ENCODE results near the gene SPOCK2. TPM values are rescaled to one million over a fixed set of nuclear protein-coding genes. Genes with fewer than 3 reads are reported as not detected.

Gene SPOCK2
- total and polyA plus RNA-seq, 9 donors, result 1.4 to 77.7 (median 8.7) TPM

DNA sequence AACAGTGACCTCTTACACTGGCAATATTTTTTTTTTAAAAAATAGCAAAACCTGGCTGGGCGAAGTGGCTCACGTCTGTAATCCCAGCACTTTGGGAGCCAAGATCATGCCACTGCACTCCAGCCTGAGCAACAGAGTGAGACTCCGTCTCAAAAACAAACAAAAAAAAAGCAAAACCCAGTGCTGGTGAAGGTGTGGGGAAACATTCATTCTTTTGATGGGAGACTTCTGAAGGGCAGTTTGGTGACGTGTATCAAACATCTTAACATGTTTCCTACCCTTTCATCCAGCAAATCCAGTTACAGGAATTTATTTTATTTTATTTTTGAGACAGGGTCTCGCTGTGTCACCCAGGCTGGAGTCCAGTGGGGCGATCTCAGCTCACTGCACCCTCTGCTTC is 66.1 kb downstream of the SPOCK2 start:
- DNase-seq, result no peak
- intact Hi-C loops (cut with DNase I), result no loop called here
- no peak overlapping the region for H3K27ac ChIP-seq
- no peak overlapping the region for H3K4me3 ChIP-seq
- H3K27me3 ChIP-seq, result no peaks in the 10 kb centered on the region
- no peaks in the 10 kb centered on the region for H3K9me3 ChIP-seq
- 72 to 83% (median 79%) methylated on average over 6 of the region's 6 CpGs for WGBS, 3 donors
- peaks cover 21% of the 10 kb centered on the region for H3K4me1 ChIP-seq (ENCODE audit: insufficient read depth)
- no peak for TF ChIP-seq EP300 (IDR thresholded peaks at IDR 0.05)
- no peak for TF ChIP-seq CTCF (IDR thresholded peaks at IDR 0.05)
- no peak for TF ChIP-seq POLR2A (IDR thresholded peaks at IDR 0.05)
- H3K36me3 ChIP-seq, result no peaks in the 10 kb centered on the region

- WGBS, 3 donors, result 52 to 66% (median 53%) methylated on average over 9 of the region's 9 CpGs
- no peak for DNase-seq
These were observed 67.2 kb downstream of the SPOCK2 start for GRCh38 chr10:72020914-72021809.

DNA sequence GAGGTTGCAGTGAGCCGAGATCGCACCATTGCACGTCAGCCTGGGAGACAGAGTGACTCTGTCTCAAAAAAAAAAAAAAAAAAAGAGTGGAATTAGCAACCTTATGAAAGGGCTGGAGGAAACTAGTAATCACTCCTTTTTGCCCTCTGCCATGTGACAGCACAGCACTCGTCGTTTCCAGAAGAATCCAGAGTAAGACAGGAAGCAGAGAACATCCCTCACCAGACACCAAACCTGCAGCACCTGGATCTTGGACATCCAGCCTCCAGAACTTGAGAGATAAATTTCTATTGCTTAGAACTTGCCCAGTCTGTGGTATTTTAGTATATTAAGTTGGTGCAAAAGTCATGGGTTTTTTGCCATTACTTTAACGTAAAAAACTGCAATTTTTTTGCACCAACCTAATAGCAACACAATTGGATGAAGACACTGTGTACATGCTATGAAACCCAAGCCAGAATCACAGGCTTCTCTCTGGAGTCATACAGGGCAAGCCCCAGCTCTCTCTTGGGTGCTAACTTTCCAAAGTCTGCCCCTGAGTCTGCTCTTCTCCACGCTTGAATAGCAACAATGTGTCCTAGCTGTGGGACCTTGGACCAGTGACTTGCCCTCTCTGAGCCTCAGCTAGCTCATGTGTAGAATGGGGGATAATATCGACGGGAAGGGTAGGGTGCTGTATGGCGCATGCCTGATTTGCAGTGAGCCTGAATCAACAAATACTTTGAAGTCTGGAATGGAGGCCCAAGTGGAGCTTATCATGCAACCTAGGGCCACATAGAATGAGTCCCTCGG is 69.1 kb downstream of the SPOCK2 start:
- Histone ChIP-seq H3K36me3 (no peaks in the 10 kb centered on the region), H3K27ac (no peak overlapping the region), H3K4me3 (no peak overlapping the region), H3K27me3 (no peaks in the 10 kb centered on the region), H3K4me1 (ENCODE audit: insufficient read depth) (peaks cover 33% of the 10 kb centered on the region), H3K9me3 (no peaks in the 10 kb centered on the region)
- no peak for DNase-seq
- WGBS, 3 donors, result 89 to 93% (median 90%) methylated on average over 11 of the region's 11 CpGs
- TF ChIP-seq POLR2A (IDR thresholded peaks at IDR 0.05) (no peak), EP300 (IDR thresholded peaks at IDR 0.05) (no peak), CTCF (IDR thresholded peaks at IDR 0.05) (no peak)
- intact Hi-C loops (cut with DNase I), result no loop called here

More at GRCh38 chr10:72020914-72021809, 67.2 kb downstream of the SPOCK2 start:
- no peak overlapping the region for H3K4me3 ChIP-seq
- no peak overlapping the region for H3K27ac ChIP-seq
- no peaks in the 10 kb centered on the region for H3K36me3 ChIP-seq
- H3K4me1 ChIP-seq (ENCODE audit: insufficient read depth), result peaks cover 21% of the 10 kb centered on the region
- TF ChIP-seq EP300 (IDR thresholded peaks at IDR 0.05) (no peak), CTCF (IDR thresholded peaks at IDR 0.05) (no peak), POLR2A (IDR thresholded peaks at IDR 0.05) (no peak)
- intact Hi-C loops (cut with DNase I), result no loop called here
- no peaks in the 10 kb centered on the region for H3K27me3 ChIP-seq
- H3K9me3 ChIP-seq, result no peaks in the 10 kb centered on the region

DNA sequence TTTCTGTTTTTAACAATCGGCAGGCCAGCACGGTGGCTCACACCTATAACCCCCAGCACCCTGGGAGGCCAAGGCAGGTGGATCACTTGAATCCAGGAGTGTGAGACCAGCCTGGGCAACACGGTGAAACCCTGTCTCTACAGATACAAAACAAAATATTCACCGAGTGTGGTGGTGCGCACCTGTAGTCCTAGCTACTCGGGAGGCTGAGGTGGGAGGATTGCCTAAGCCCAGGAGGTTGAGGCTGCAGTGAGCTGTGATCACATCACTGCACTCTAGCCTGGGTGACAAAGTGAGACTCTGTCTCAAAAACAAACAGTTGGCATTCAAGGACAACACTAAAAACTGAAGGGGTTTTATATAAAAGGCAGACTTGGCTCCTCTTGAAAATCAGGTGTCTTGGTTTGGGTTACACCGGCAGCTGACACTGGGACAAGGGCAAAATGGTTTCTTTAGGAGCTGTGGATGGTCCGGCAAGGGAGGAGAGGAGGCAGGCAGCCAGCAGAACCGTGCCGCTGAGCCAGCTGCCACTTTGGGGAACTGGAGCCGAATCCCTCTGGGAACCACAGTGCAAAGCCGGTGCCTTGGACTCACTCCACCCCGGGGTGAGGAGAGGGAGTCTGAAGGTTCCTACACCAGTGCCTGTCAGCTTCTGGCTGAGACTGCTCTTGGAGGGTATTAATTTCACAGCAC is 71.6 kb downstream of the SPOCK2 start:
- H3K36me3 ChIP-seq, result no peaks in the 10 kb centered on the region
- H3K4me3 ChIP-seq, result no peak overlapping the region
- TF ChIP-seq CTCF (IDR thresholded peaks at IDR 0.05), result no peak
- TF ChIP-seq POLR2A (IDR thresholded peaks at IDR 0.05), result no peak
- TF ChIP-seq EP300 (IDR thresholded peaks at IDR 0.05), result no peak
- intact Hi-C loops (cut with DNase I), result no loop called here
- peaks cover 35% of the 10 kb centered on the region for H3K4me1 ChIP-seq (ENCODE audit: insufficient read depth)
- H3K9me3 ChIP-seq, result no peaks in the 10 kb centered on the region
- no peak for DNase-seq
- H3K27ac ChIP-seq, result no peak overlapping the region
- no peaks in the 10 kb centered on the region for H3K27me3 ChIP-seq
- WGBS, 3 donors, result 49 to 57% (median 54%) methylated on average over 13 of the region's 13 CpGs
